Fibroblast of skin of back (primary cell): ENCODE measurements around the gene GEMIN2. TPM values are rescaled to one million over a fixed set of nuclear protein-coding genes. Genes with fewer than 3 reads are reported as not detected.
"Not testable (repeated sequence)": the region's sequence is repeated elsewhere in the genome, so short reads cannot be mapped to it uniquely, and the experiment has no call there.

Experiments used
- DNase-seq: peaks from one replicate; pipeline ENCODE4 v3.0.0-alpha.2; 2013
- polyA plus RNA-seq, 2 experiments: library from polyadenylated mRNA; unstranded; fragments of 120-200 nt; gene quantifications; one replicate each; pipeline ENCODE4 v1.2.1, GENCODE V29; 2013; ENCODE audit not compliant: insufficient read length in 2 of 2

The GEMIN2 gene
- 16.7 TPM for polyA plus RNA-seq (2013, experiment 1 of 2; ENCODE audit: insufficient read length)
- polyA plus RNA-seq (2013, experiment 2 of 2; ENCODE audit: insufficient read length), result 11.9 TPM

- peak; percentile 93 for DNase-seq
Measured at GRCh38 chr14:39114073-39114838, at the start of gene GEMIN2. GEMIN2 (plus strand) TSS chr14:39114323; CDS start chr14:39114339, 16 bp downstream.

GRCh38 chr14:39069169-39069805, 44.8 kb upstream of the GEMIN2 start:
- DNase-seq, result not testable (repeated sequence)

- no peak for DNase-seq
Measured at GRCh38 chr14:39069923-39070322, 44.2 kb upstream of the GEMIN2 start.

GRCh38 chr14:39071096-39071495, 43.0 kb upstream of the GEMIN2 start:
- DNase-seq, result no peak

- no peak for DNase-seq
Measured at GRCh38 chr14:39080886-39081285, 33.2 kb upstream of the GEMIN2 start.

GRCh38 chr14:39083127-39083526, 31.0 kb upstream of the GEMIN2 start:
- DNase-seq, result no peak

- no peak for DNase-seq
Measured at GRCh38 chr14:39085933-39086332, 28.2 kb upstream of the GEMIN2 start.

- no peak for DNase-seq
Measured at GRCh38 chr14:39087493-39087892, 26.6 kb upstream of the GEMIN2 start.

- no peak for DNase-seq
Measured at GRCh38 chr14:39090548-39091111, 23.5 kb upstream of the GEMIN2 start.

GRCh38 chr14:39091716-39092115, 22.4 kb upstream of the GEMIN2 start:
- DNase-seq, result no peak

GRCh38 chr14:39094515-39094914, 19.6 kb upstream of the GEMIN2 start:
- no peak for DNase-seq

- no peak for DNase-seq
Measured at GRCh38 chr14:39097159-39097558, 17.0 kb upstream of the GEMIN2 start.

GRCh38 chr14:39099215-39099614, 14.9 kb upstream of the GEMIN2 start:
- not testable (repeated sequence) for DNase-seq

GRCh38 chr14:39099748-39100147, 14.4 kb upstream of the GEMIN2 start:
- DNase-seq, result no peak

- DNase-seq, result peak; percentile 58
Measured at GRCh38 chr14:39102265-39102968, 11.7 kb upstream of the GEMIN2 start.

GRCh38 chr14:39102969-39103957, 10.9 kb upstream of the GEMIN2 start, which contains the start of gene SEC23A:
SEC23A (minus strand) TSS chr14:39103235; CDS start chr14:39096118, 7,117 bp downstream.
- DNase-seq, result peak; percentile 90

- DNase-seq, result not testable (repeated sequence)
Measured at GRCh38 chr14:39104078-39104801, 9.9 kb upstream of the GEMIN2 start.

GRCh38 chr14:39107591-39107996, 6.5 kb upstream of the GEMIN2 start:
- peak; percentile 43 for DNase-seq

GRCh38 chr14:39108791-39109190, 5.3 kb upstream of the GEMIN2 start:
- no peak for DNase-seq

GRCh38 chr14:39109893-39110715, 4.0 kb upstream of the GEMIN2 start:
- DNase-seq, result no peak
